VCaP (cell line): ENCODE measurements around the gene FOXP4.
A peak's percentile ranks its signal among the peaks of the same experiment; 100 is the strongest.

Experiments used
- H3K27ac ChIP-seq: fragments of 450-650 bp; 2 replicates; pipeline ENCODE4 v1.5.1; 2017
- TF ChIP-seq, protein P1 (sequence below): fragments of 450-650 bp; conservative IDR thresholded peaks from 2 replicates; pipeline ENCODE4 v1.5.1; 2017; ENCODE audit warnings: mild to moderate bottlenecking, moderate library complexity

Gene FOXP4

DNA sequence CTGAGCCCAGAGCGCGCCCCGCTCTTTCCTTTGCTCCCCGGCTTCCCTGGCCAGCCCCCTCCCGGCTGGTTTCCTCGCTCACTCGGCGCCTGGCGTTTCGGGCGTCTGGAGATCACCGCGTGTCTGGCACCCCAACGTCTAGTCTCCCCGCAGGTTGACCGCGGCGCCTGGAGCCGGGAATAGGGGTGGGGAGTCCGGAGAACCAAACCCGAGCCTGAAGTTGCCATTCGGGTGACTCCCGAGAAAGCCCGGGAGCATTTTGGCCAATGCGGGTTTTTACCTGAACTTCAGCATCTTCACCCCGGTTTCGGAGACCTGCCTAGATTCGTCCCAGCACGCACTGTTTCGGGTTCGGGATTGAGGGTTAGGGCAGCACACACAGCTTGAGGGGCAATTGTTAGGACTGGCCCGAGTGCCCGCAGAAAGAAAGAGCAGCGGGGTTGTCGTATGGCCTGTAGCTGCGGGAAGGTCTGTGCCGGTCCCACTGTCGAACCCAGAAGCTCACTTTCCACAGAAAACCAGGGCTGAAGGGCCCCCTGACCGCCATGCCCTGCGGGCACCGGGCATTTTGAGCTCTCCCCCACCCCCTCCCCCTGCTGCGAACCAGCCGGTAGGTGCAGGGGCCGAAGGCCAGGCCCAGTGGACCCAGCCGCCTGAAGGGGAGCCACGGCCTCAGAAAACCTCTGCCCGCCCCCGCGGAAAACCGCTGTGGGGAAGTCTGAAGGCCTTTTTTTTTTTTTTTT, 2.1 kb downstream of the FOXP4 start:
- TF ChIP-seq, protein P1, sequence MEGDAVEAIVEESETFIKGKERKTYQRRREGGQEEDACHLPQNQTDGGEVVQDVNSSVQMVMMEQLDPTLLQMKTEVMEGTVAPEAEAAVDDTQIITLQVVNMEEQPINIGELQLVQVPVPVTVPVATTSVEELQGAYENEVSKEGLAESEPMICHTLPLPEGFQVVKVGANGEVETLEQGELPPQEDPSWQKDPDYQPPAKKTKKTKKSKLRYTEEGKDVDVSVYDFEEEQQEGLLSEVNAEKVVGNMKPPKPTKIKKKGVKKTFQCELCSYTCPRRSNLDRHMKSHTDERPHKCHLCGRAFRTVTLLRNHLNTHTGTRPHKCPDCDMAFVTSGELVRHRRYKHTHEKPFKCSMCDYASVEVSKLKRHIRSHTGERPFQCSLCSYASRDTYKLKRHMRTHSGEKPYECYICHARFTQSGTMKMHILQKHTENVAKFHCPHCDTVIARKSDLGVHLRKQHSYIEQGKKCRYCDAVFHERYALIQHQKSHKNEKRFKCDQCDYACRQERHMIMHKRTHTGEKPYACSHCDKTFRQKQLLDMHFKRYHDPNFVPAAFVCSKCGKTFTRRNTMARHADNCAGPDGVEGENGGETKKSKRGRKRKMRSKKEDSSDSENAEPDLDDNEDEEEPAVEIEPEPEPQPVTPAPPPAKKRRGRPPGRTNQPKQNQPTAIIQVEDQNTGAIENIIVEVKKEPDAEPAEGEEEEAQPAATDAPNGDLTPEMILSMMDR = no peak

DNA sequence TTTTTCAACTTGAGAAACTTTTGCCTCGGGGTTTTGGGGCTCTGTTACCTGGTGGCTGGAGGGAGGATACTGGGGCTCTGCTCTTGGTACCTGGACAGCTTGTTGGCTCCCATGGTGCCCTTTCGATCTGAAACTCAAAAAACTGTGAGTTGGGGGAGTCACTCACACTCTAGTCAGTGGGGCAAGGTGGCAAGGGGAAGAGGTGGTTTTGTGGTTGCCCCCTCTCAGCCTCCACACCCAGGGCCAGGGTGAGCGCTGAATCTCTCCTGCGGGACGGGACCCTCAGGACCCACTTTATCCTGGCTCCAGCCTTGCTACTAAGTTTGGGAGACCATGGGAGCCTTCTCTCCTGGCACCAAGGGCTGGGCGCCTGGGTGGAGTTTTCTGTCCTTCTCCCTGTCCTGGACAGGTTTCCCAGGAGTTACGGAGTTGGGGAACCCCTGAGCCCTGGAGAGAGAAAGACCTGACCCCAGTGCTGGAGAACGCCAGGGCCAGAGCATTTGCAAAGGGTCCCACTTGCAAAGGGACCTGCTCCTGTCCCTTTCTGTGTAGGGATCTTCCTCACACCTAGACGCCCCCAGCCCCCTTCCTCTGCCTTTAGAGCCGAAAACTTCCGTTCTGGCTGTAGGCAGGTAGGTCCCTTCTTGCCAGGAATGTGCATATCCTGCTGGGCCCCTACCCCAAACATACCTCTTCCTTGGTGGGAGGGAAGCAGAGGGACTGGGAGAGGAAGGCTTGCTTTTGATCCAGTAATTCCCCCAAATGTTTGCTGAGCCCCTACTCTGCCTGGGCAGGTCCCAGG, 2.9 kb downstream of the FOXP4 start:
- TF ChIP-seq, protein P1 = no peak
- no peak overlapping the region for H3K27ac ChIP-seq

More for the DNA sequence above, 2.1 kb downstream of the FOXP4 start:
- peak overlapping the region; percentile 91; the same call in 1 of the 2 replicates for H3K27ac ChIP-seq

DNA sequence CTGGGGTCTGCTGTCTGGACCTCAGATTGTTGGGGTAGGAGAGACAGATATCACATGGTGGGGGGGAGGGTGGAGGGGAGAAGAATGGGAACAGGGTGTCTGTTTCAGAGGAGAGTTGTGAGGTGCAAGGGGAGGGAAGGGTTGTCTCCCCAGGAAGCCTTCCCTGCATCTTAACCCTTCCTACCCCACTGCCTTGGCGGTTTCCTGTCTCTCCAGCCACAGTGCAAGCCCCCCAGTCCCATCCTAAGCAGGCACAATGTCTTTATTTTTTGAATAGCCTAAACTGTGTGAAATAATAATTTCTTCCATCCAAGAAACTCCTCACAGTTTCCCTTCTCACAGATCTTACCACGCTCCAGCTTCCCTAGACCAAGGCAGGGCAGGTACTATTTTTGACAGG, 3.5 kb downstream of the FOXP4 start:
- TF ChIP-seq, protein P1 = no peak
- H3K27ac ChIP-seq = no peak overlapping the region

DNA sequence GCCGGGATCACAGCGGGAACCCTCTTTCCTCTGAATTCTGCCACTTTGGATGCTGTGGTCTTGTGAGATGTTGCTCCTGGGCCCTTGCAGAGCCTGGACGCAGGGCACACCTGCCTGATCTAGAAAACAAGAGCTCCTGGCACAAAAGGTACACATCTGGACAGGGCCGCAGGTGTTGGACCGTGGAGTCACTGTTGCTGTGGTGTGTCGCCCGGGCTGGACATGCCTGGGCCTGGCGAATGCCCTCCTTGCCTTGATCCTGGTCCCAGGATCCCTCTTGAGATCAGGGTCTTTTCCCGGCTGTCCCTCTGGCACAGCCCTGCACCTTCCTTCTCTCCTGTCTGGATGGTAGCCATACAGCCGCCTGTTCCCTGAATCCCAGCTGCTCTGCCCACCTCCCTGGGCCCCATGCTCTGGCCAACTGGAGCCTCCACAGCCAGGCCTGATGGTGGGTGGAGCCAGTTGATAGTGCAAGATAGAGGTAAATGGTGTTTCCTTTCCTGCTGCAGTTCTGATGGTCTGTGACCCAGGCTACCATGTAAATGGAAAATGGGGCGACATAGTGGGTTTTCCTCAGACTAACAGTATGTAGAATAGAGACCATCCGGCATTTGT, 5.0 kb downstream of the FOXP4 start:
- TF ChIP-seq, protein P1 = no peak
- no peak overlapping the region for H3K27ac ChIP-seq

DNA sequence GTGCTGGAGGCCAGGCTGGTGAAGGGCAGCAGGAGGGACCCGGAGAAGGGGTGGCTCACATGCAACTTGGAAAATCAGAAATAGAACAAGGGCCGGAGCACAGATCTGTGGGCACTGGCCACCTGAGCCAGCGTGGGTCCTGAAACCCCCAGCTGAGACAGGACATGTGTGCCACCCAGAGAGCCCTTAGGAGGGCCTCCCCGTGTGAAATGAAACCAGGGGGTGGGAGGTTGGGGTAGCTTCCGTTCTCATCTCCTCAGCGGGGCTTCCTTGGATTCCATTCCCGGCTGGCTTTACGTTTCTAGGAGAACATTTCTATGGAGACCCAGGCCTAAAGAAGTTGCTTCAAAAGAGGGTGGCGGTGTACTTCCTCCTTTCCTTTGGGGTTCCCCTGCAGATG, 5.7 kb downstream of the FOXP4 start:
- TF ChIP-seq, protein P1 = no peak
- H3K27ac ChIP-seq = no peak overlapping the region

DNA sequence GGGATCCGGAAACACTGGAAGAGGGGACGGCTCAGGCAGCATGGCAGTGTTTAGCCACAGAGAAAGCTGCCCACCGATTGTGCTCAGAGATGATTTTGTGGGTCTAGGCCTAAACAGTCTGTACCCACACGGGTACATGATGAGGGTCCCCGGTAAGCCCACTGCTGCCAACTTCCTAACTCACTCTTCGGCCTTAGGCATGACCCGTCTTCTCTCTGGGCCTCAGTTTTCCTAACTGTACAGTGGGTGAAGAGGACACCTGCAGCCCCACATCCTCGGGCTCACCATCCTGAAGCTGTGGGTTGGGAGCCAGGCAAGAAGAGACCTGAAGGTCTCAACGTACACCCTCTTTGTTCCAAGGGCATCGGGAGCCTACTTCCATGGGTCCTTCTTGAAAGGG, 6.5 kb downstream of the FOXP4 start:
- TF ChIP-seq, protein P1 = no peak
- no peak overlapping the region for H3K27ac ChIP-seq

DNA sequence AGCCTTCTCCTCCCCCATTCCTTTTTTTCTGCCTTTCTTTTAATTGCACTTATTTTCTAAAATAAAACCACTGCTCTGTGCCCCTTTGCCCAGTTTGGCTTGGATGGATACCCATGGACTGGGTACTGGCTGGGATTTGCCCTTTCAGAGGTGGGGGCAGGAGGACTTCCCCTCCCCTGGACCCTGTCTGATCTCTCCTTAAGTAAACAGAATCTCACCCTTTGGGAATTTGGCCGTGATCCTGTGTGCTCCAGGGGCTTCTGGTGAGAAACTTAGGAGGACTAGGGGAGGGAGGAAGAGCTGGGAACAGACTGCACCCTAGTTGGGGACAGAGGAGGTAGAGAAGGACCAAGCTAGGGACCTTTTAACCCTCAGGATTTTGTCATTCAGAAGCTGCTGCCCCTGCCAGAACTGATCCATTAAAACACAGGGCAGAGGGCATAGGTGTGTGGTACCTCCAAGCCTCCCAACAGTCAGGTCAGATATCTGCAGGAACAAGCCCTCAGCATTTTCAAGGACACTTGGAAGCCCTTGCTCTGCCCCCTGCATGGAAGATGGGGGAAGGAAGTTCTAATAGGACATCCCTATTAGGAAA, 7.3 kb downstream of the FOXP4 start:
- H3K27ac ChIP-seq = no peak overlapping the region
- TF ChIP-seq, protein P1 = no peak
